NCI-H128 (cell line): ENCODE results near the gene RNF148.

ENCODE experiments used
- DNase-seq: peaks from one replicate; lab custom pipeline; 2025; ENCODE audit not compliant: unreplicated experiment; lab: John Stamatoyannopoulos, UW

The RNF148 gene

GRCh38 chr7:122702872-122703510 lies at the start of gene RNF148:
Gene RNF148, minus strand, starts transcription at chr7:122702922. Its CDS starts 172 bp downstream, at chr7:122702750.
- no peak for DNase-seq

- no peak for DNase-seq
Observed at GRCh38 chr7:122750389-122750788, 47.7 kb upstream of the RNF148 start.

GRCh38 chr7:122748195-122748594 lies 45.5 kb upstream of the RNF148 start:
- no peak for DNase-seq

- DNase-seq, result no peak
Observed at GRCh38 chr7:122746948-122747347, 44.2 kb upstream of the RNF148 start.

GRCh38 chr7:122743211-122743610 lies 40.5 kb upstream of the RNF148 start:
- no peak for DNase-seq

- no peak for DNase-seq
Observed at GRCh38 chr7:122738947-122739346, 36.2 kb upstream of the RNF148 start.

GRCh38 chr7:122736183-122736582 lies 33.5 kb upstream of the RNF148 start:
- no peak for DNase-seq

- no peak for DNase-seq
Observed at GRCh38 chr7:122727759-122728158, 25.0 kb upstream of the RNF148 start.

- no peak for DNase-seq
Observed at GRCh38 chr7:122727354-122727753, 24.6 kb upstream of the RNF148 start.

- no peak for DNase-seq
Observed at GRCh38 chr7:122726881-122727280, 24.2 kb upstream of the RNF148 start.

- no peak for DNase-seq
Observed at GRCh38 chr7:122724366-122724765, 21.6 kb upstream of the RNF148 start.

- no peak for DNase-seq
Observed at GRCh38 chr7:122719010-122719578, 16.4 kb upstream of the RNF148 start.

GRCh38 chr7:122717356-122718089 lies 14.8 kb upstream of the RNF148 start:
- no peak for DNase-seq

- no peak for DNase-seq
Observed at GRCh38 chr7:122715183-122715582, 12.5 kb upstream of the RNF148 start.

- no peak for DNase-seq
Observed at GRCh38 chr7:122710916-122711315, 8.2 kb upstream of the RNF148 start.

- no peak for DNase-seq
Observed at GRCh38 chr7:122709930-122710646, 7.4 kb upstream of the RNF148 start.

GRCh38 chr7:122706836-122707235 lies 4.1 kb upstream of the RNF148 start:
- no peak for DNase-seq

GRCh38 chr7:122699017-122699416 lies 3.7 kb downstream of the RNF148 start, which contains the start of gene RNF133:
Gene RNF133, minus strand, starts transcription at chr7:122699117. Its CDS starts 199 bp downstream, at chr7:122698918.
- no peak for DNase-seq

- DNase-seq, result no peak
Observed at GRCh38 chr7:122695816-122696215, 6.9 kb downstream of the RNF148 start.

GRCh38 chr7:122694697-122695096 lies 8.0 kb downstream of the RNF148 start:
- no peak for DNase-seq

- DNase-seq, result no peak
Observed at GRCh38 chr7:122692769-122693309, 9.9 kb downstream of the RNF148 start.
